ENCODE measurements around the gene FZD8. TPM values are rescaled to one million over a fixed set of nuclear protein-coding genes. Genes with fewer than 3 reads are reported as not detected.

FZD8 gene
- total and polyA plus RNA-seq, 7 donors = 0.92 to 15.8 (median 6.6) TPM

DNA sequence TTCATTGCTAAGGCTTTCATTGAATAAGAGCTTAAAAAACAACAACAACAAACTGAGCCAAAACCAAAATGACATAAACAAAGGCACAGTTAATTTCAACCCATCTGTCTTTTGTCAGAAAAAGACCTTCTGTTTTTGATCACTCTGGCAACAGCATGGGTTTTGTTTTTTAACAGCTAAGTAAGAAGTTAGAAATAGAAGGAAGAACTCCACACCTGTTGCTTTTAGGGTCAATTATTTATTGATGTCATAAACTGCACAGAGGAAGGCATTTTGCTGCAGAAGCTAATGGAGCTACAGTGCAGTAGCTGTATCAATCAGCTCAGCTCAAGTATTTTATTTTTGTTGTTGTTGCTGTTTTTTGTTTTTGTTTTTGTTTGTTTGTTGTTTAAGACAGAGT, 53.3 kb downstream of the FZD8 start:
- H3K9me3 ChIP-seq = peaks cover 0 to 5% (median 0%) of the 10 kb centered on the region in 4 donors
- no peaks in the 10 kb centered on the region for H3K36me3 ChIP-seq
- TF ChIP-seq EP300 (IDR thresholded peaks at IDR 0.05) (no peak), POLR2AphosphoS5 (IDR thresholded peaks at IDR 0.05) (no peak), POLR2A (IDR thresholded peaks at IDR 0.05) (no peak)
- TF ChIP-seq, protein P1, sequence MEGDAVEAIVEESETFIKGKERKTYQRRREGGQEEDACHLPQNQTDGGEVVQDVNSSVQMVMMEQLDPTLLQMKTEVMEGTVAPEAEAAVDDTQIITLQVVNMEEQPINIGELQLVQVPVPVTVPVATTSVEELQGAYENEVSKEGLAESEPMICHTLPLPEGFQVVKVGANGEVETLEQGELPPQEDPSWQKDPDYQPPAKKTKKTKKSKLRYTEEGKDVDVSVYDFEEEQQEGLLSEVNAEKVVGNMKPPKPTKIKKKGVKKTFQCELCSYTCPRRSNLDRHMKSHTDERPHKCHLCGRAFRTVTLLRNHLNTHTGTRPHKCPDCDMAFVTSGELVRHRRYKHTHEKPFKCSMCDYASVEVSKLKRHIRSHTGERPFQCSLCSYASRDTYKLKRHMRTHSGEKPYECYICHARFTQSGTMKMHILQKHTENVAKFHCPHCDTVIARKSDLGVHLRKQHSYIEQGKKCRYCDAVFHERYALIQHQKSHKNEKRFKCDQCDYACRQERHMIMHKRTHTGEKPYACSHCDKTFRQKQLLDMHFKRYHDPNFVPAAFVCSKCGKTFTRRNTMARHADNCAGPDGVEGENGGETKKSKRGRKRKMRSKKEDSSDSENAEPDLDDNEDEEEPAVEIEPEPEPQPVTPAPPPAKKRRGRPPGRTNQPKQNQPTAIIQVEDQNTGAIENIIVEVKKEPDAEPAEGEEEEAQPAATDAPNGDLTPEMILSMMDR (IDR thresholded peaks at IDR 0.05) = no peak
- H3K27me3 ChIP-seq = no peaks in the 10 kb centered on the region
- no peak for DNase-seq
- H3K27ac ChIP-seq = no peak overlapping the region
- no peak overlapping the region for H3K4me3 ChIP-seq
- H3K4me1 ChIP-seq = no peaks in the 10 kb centered on the region
- intact Hi-C loops (cut with DNase I) = no loop called here

Other genes starting within 250 kb of the FZD8 start
- gene GJD4, start 37.0 kb downstream of the FZD8 start, total RNA-seq = not detected
- not detected for gene GJD4, start 37.0 kb downstream of the FZD8 start, polyA plus RNA-seq